OCI-LY3 (cell line): ENCODE measurements around the gene LPP.

Source experiments
- H2AFZ ChIP-seq: fragments of 200-600, 300-600 bp; shearing (Covaris generic); 2 replicates; pipeline ENCODE4 v1.6.0; 2014; ENCODE audit warnings: antibody characterized with exemption, low read depth, low read length
- H3K27ac ChIP-seq: fragments of 200-600, 300-600 bp; sonication (generic); 2 replicates; pipeline ENCODE4 v1.5.1; 2014; ENCODE audit warnings: mild to moderate bottlenecking, low read length, moderate library complexity, mixed read lengths
- H3K27me3 ChIP-seq: fragments of 200-600, 300-600 bp; sonication (generic); 2 replicates; pipeline ENCODE4 v1.6.1; 2014; ENCODE audit warnings: low read depth, low read length, mixed read lengths
- H3K36me3 ChIP-seq: fragments of 200-600, 300-600 bp; sonication (generic); replicated peaks from 2 replicates; pipeline ENCODE3; 2014; ENCODE audit warnings: low read depth, low read length, mixed read lengths
- H3K4me1 ChIP-seq: fragments of 300-600, 200-600 bp; sonication (generic); 2 replicates; pipeline ENCODE4 v1.6.1; 2014; ENCODE audit warnings: low read length, mixed read lengths
- H3K4me2 ChIP-seq: fragments of 200-600, 300-600 bp; sonication (generic); 2 replicates; pipeline ENCODE4 v1.6.1; 2014; ENCODE audit warnings: low read length, mixed read lengths
- H3K4me3 ChIP-seq: fragments of 300-600, 200-600 bp; sonication (generic); 2 replicates; pipeline ENCODE4 v1.5.1; 2014; ENCODE audit warnings: antibody characterized with exemption, mild to moderate bottlenecking, low read length, moderate library complexity
- H3K79me2 ChIP-seq: fragments of 300-600, 200-600 bp; shearing (Covaris generic); 2 replicates; pipeline ENCODE4 v1.6.1; 2014; ENCODE audit warnings: mild to moderate bottlenecking, low read length, mixed read lengths
- H3K9ac ChIP-seq: fragments of 300-600, 200-600 bp; shearing (Covaris generic); 2 replicates; pipeline ENCODE4 v1.6.0; 2014; ENCODE audit warnings: mild to moderate bottlenecking, low read length, moderate library complexity
- H3K9me3 ChIP-seq: fragments of 200-600, 300-600 bp; shearing (Covaris generic); 2 replicates; pipeline ENCODE4 v1.6.1; 2014; ENCODE audit warnings: low read length, mixed read lengths; ENCODE audit not compliant: insufficient read depth
- H4K20me1 ChIP-seq: fragments of 200-600, 300-600 bp; sonication (generic); 2 replicates; pipeline ENCODE4 v1.6.1; 2016; ENCODE audit warnings: low read length, mixed read lengths; ENCODE audit not compliant: insufficient read depth
- EZH2phosphoT487 ChIP-seq: fragments of 200-600 bp; shearing (Covaris generic); IDR thresholded peaks from 2 replicates; pipeline ENCODE4 v1.6.1; 2018; ENCODE audit warnings: antibody characterized with exemption, mixed run types, low read depth
- TF ChIP-seq, protein P1 (sequence below): fragments of 200-600, 300-600 bp; sonication (generic); IDR thresholded peaks from 2 replicates; pipeline ENCODE4 v1.5.1; 2014; ENCODE audit warnings: antibody characterized with exemption, low read length, low read depth

Gene LPP

DNA sequence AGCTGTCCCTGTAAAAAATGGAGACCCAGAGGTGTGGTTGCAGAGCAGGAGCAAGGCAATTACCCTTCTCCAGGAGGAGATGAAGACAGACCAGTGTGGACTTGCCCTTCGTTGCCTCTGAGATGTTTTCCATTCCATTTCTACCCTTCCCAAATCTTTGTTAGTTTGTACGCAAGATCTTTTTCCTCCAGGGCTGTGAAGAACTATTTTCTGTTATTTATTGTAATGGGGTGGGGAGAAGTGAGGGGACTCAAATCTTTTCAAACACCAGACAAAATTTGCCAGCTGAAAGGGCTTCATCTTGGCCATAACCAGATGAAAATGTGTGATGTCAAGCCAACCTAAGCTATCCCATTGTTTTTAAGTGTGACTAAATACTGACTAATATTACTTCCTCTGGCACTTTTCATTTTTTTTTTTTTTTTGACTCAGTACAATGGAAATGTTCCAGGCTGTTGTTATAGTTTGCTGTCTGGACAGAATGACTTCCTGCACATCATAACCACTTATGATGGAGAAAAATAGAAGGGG lies 746.5 kb downstream of the LPP start:
- H3K9ac ChIP-seq, result no peak overlapping the region
- no peaks in the 10 kb centered on the region for H3K4me1 ChIP-seq
- no peak overlapping the region for H3K4me3 ChIP-seq
- H3K79me2 ChIP-seq, result no peaks in the 10 kb centered on the region
- TF ChIP-seq, protein P1, sequence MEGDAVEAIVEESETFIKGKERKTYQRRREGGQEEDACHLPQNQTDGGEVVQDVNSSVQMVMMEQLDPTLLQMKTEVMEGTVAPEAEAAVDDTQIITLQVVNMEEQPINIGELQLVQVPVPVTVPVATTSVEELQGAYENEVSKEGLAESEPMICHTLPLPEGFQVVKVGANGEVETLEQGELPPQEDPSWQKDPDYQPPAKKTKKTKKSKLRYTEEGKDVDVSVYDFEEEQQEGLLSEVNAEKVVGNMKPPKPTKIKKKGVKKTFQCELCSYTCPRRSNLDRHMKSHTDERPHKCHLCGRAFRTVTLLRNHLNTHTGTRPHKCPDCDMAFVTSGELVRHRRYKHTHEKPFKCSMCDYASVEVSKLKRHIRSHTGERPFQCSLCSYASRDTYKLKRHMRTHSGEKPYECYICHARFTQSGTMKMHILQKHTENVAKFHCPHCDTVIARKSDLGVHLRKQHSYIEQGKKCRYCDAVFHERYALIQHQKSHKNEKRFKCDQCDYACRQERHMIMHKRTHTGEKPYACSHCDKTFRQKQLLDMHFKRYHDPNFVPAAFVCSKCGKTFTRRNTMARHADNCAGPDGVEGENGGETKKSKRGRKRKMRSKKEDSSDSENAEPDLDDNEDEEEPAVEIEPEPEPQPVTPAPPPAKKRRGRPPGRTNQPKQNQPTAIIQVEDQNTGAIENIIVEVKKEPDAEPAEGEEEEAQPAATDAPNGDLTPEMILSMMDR, result no peak
- TF ChIP-seq EZH2phosphoT487, result no peak
- H3K4me2 ChIP-seq, result no peak overlapping the region
- H4K20me1 ChIP-seq, result no peaks in the 10 kb centered on the region
- no peaks in the 10 kb centered on the region for H3K36me3 ChIP-seq
- no peak overlapping the region for H3K27ac ChIP-seq
- H2AFZ ChIP-seq, result no peak overlapping the region
- H3K9me3 ChIP-seq, result no peaks in the 10 kb centered on the region
- H3K27me3 ChIP-seq, result no peaks in the 10 kb centered on the region

DNA sequence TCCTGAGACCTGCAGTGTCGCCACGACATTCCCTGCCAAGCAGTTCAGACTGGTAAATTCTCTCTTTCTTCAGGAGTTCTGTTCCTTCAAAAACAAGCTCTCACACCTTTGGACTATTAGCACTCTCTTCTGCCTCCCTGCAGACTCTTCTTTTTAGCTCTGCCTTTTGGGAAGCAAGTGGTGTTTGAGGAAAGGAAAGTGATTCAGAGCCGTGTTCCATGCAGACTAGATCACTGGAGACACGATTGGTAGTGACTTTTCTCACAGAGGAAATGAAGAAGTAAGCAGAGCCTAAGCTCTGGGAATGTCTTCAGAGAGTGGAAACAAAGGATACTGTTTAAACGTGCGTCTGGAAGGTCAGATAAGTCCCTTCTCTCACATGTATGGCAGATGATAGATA lies 747.2 kb downstream of the LPP start:
- Histone ChIP-seq H2AFZ (no peak overlapping the region), H3K9ac (no peak overlapping the region), H3K27me3 (no peaks in the 10 kb centered on the region), H3K27ac (no peak overlapping the region), H3K4me1 (no peaks in the 10 kb centered on the region), H3K79me2 (no peaks in the 10 kb centered on the region), H3K4me3 (no peak overlapping the region), H3K36me3 (no peaks in the 10 kb centered on the region), H4K20me1 (no peaks in the 10 kb centered on the region), H3K9me3 (no peaks in the 10 kb centered on the region), H3K4me2 (no peak overlapping the region)
- TF ChIP-seq, protein P1, result no peak
- no peak for TF ChIP-seq EZH2phosphoT487

DNA sequence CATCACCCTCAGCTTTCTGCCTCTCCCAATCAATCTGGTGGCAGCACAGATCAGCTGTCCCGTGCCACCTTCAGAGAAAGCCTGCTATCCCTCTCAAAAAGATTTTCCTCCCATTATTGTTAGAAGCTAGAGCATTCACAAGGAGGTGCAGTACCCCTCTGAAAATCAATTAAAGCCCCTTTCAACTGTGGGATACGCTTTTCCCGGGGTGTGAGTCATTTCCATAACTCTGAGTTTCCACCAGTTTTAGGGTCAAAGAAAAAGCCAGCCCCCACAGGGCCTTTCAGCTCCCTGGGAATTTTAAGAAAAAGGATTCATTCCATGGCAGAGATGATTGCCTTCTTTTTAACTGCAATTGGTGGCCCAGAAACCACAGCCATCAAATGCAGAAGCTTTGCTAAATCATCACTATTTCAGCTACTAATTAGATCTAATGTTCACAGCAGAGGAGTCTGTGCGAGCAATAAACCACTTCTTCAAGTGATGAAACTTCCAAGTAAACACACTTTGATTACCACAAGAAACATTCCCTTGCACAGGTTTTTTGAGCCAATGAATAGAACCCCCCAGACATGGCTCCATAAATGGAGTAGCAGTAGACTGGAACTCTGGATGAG lies 747.8 kb downstream of the LPP start:
- TF ChIP-seq, protein P1, result no peak
- TF ChIP-seq EZH2phosphoT487, result no peak
- Histone ChIP-seq H3K4me3 (no peak overlapping the region), H3K27ac (no peak overlapping the region), H3K9me3 (no peaks in the 10 kb centered on the region), H3K4me2 (no peak overlapping the region), H2AFZ (no peak overlapping the region), H3K9ac (no peak overlapping the region), H3K36me3 (no peaks in the 10 kb centered on the region), H3K79me2 (no peaks in the 10 kb centered on the region), H3K27me3 (no peaks in the 10 kb centered on the region), H3K4me1 (no peaks in the 10 kb centered on the region), H4K20me1 (no peaks in the 10 kb centered on the region)

DNA sequence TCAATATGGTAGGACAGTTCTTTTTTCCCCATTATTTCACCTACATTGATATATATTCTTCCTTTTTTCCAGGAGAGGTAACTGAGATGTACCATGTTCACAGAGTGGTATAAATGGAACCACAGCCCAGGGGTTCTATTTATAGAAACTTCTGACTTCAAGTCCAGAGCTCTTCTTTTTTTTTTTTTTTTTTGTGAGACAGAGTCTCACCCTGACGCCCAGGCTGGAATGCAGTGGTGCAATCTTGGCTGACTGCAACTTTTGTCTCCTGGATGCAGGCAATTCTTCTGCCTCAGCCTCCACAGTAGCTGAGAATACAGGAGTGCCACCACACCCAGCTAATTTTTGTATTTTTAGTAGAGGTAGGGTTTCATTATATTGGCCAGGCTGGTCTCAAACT lies 750.7 kb downstream of the LPP start:
- TF ChIP-seq, protein P1, result no peak
- no peak for TF ChIP-seq EZH2phosphoT487
- no peaks in the 10 kb centered on the region for H4K20me1 ChIP-seq
- H3K9ac ChIP-seq, result no peak overlapping the region
- H3K27me3 ChIP-seq, result no peaks in the 10 kb centered on the region
- H2AFZ ChIP-seq, result no peak overlapping the region
- H3K79me2 ChIP-seq, result no peaks in the 10 kb centered on the region
- H3K4me2 ChIP-seq, result no peak overlapping the region
- H3K4me3 ChIP-seq, result no peak overlapping the region
- H3K9me3 ChIP-seq, result no peaks in the 10 kb centered on the region
- H3K36me3 ChIP-seq, result no peaks in the 10 kb centered on the region
- H3K4me1 ChIP-seq, result peaks cover 8% of the 10 kb centered on the region
- no peak overlapping the region for H3K27ac ChIP-seq
